ENCODE measurements around the gene GLCE.

GLCE gene

DNA sequence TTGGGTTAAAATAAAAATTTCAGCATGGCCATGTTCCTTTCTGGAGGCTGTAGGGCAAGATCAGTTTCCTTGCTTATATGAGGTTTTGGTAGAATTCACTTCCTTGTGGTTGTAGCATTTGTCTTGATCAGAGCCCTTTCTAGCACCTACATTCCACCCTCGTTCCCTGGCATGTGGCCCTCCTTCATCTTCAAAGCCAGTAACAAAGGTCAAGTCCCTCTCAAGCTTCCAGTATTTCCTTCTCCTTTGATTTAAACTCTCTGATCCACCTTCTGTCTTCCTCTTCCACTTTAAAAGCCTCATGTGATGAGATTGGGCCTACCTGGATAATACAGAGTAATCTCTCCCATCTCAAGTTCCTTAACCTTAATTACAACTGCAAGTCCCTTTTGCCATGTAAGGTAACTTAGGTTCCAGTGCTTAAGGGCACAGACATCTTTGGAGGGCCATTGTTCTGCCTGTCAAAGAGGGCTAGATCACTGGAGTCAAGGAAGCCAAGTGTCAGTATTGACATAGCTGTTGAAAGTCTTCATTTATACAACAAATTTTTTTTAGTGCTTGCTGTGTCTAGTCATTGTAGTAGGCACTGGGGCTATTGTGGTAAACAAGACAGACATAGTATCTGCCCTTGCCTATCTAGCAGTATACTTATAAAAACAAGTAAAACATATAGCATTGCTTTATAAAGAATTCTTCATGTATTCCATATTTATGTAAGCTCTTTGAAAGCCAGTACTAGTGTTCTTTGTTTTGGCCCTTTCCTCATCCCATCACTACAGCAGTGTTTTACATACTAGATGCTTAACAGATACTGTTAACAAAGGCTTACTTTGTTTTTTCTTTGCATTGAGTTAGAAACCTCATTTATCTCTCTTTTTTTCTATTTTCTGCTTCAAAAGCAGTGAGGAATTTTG, 40.7 kb downstream of the GLCE start (continued):
- TF ChIP-seq CREB5 (CRISPR knock-in tag; IDR thresholded peaks at IDR 0.05; ENCODE audit: low read depth) (no peak), OSR1 (CRISPR knock-in tag; IDR thresholded peaks at IDR 0.05) (no peak), PPARA (CRISPR knock-in tag; IDR thresholded peaks at IDR 0.05; ENCODE audit: borderline replicate concordance) (no peak)

GRCh38 chr15:69206079-69206478, 45.6 kb downstream of the GLCE start:
- no peak for ATAC-seq
- TF ChIP-seq ZFP3 (CRISPR knock-in tag; IDR thresholded peaks at IDR 0.05) (no peak), ZFP30 (CRISPR knock-in tag; IDR thresholded peaks at IDR 0.05) (no peak), ZC3H10 (CRISPR knock-in tag; IDR thresholded peaks at IDR 0.05) (no peak), RARB (CRISPR knock-in tag; IDR thresholded peaks at IDR 0.05) (no peak), BACH2 (CRISPR knock-in tag; IDR thresholded peaks at IDR 0.05; ENCODE audit: borderline replicate concordance) (no peak), ESRRG (CRISPR knock-in tag; IDR thresholded peaks at IDR 0.05) (no peak), ISL1 (CRISPR knock-in tag; IDR thresholded peaks at IDR 0.05) (no peak), GLIS3 (CRISPR knock-in tag; IDR thresholded peaks at IDR 0.05) (no peak)
- TF ChIP-seq, protein P1, sequence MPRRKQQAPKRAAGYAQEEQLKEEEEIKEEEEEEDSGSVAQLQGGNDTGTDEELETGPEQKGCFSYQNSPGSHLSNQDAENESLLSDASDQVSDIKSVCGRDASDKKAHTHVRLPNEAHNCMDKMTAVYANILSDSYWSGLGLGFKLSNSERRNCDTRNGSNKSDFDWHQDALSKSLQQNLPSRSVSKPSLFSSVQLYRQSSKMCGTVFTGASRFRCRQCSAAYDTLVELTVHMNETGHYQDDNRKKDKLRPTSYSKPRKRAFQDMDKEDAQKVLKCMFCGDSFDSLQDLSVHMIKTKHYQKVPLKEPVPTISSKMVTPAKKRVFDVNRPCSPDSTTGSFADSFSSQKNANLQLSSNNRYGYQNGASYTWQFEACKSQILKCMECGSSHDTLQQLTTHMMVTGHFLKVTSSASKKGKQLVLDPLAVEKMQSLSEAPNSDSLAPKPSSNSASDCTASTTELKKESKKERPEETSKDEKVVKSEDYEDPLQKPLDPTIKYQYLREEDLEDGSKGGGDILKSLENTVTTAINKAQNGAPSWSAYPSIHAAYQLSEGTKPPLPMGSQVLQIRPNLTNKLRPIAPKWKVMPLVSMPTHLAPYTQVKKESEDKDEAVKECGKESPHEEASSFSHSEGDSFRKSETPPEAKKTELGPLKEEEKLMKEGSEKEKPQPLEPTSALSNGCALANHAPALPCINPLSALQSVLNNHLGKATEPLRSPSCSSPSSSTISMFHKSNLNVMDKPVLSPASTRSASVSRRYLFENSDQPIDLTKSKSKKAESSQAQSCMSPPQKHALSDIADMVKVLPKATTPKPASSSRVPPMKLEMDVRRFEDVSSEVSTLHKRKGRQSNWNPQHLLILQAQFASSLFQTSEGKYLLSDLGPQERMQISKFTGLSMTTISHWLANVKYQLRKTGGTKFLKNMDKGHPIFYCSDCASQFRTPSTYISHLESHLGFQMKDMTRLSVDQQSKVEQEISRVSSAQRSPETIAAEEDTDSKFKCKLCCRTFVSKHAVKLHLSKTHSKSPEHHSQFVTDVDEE (CRISPR knock-in tag; IDR thresholded peaks at IDR 0.05), result no peak

GRCh38 chr15:69209661-69210060, 49.2 kb downstream of the GLCE start:
- ATAC-seq, result no peak
- TF ChIP-seq ZC3H10 (CRISPR knock-in tag; IDR thresholded peaks at IDR 0.05), result no peak
- TF ChIP-seq CREB5 (CRISPR knock-in tag; IDR thresholded peaks at IDR 0.05; ENCODE audit: low read depth), result no peak
- no peak for TF ChIP-seq ZNF8 (CRISPR knock-in tag; IDR thresholded peaks at IDR 0.05)
- TF ChIP-seq PPARA (CRISPR knock-in tag; IDR thresholded peaks at IDR 0.05; ENCODE audit: borderline replicate concordance), result no peak
- no peak for TF ChIP-seq POU6F1 (CRISPR knock-in tag; IDR thresholded peaks at IDR 0.05; ENCODE audit: borderline replicate concordance, low read depth)
- TF ChIP-seq GLIS3 (CRISPR knock-in tag; IDR thresholded peaks at IDR 0.05), result no peak
- no peak for TF ChIP-seq ZFP3 (CRISPR knock-in tag; IDR thresholded peaks at IDR 0.05)
- TF ChIP-seq ZNF565 (CRISPR knock-in tag; conservative IDR thresholded peaks at IDR 0.05; ENCODE audit: low read depth), result no peak
- no peak for TF ChIP-seq BACH2 (CRISPR knock-in tag; IDR thresholded peaks at IDR 0.05; ENCODE audit: borderline replicate concordance)
- no peak for TF ChIP-seq SNAI2 (CRISPR knock-in tag; IDR thresholded peaks at IDR 0.05)
- no peak for TF ChIP-seq CSRNP3 (CRISPR knock-in tag; IDR thresholded peaks at IDR 0.05)
- TF ChIP-seq, protein P1 (CRISPR knock-in tag; IDR thresholded peaks at IDR 0.05), result no peak
- TF ChIP-seq ARNTL (CRISPR knock-in tag; IDR thresholded peaks at IDR 0.05; ENCODE audit: borderline replicate concordance, low read depth), result no peak
- TF ChIP-seq ZFP30 (CRISPR knock-in tag; IDR thresholded peaks at IDR 0.05), result no peak

Data from SK-N-SH treated with all-trans-retinoic acid at 6 μM for 48 hours (cell line).